HEK293 (cell line): Measurements from ENCODE around the gene PMFBP1.
"Not testable (repeated sequence)": the region's sequence is repeated elsewhere in the genome, so short reads cannot be mapped to it uniquely, and the experiment has no call there.

Experiments
- CTCF ChIA-PET: fragments of 350-600 bp; formaldehyde crosslinking; extraction: SDS; loops from one replicate; lab custom pipeline; 2021; ENCODE audit warnings: antibody characterized with exemption; lab: Yijun Ruan, JAX
- POLR2A ChIA-PET: fragments of 300-600 bp; formaldehyde crosslinking; extraction: SDS; loops from one replicate; lab custom pipeline; 2020; ENCODE audit warnings: antibody characterized with exemption, inconsistent platforms; lab: Yijun Ruan, JAX
- H3K27ac ChIP-seq: fragments of 200-500 bp; sonication (Bioruptor generic); 2 replicates; pipeline ENCODE4 v1.5.1; 2014; ENCODE audit warnings: low read depth, low read length, control low read depth, inconsistent platforms; ENCODE audit errors: extremely low read depth
- H3K36me3 ChIP-seq, 2 experiments: fragments of 200-500 bp in 1 of 2; sonication (Bioruptor generic) in 1 of 2; 1 replicate in 1 of 2; 2 replicates in 1 of 2; pipeline ENCODE4 v1.5.1; 2014 to 2017; ENCODE audit warnings: inconsistent platforms in 2 of 2, low read length in 2 of 2; ENCODE audit not compliant: control insufficient read depth in 2 of 2, insufficient read depth in 1 of 2
- H3K4me1 ChIP-seq: fragments of 200-500 bp; sonication (Bioruptor generic); 2 replicates; pipeline ENCODE4 v1.5.1; 2014; ENCODE audit warnings: mild to moderate bottlenecking, low read length, inconsistent platforms; ENCODE audit not compliant: control insufficient read depth, insufficient read depth
- H3K4me3 ChIP-seq: 2 replicates; pipeline ENCODE4 v1.5.1; 2011; ENCODE audit warnings: low read depth, mild to moderate bottlenecking, control low read depth, low read length, moderate library complexity
- H3K9me3 ChIP-seq: fragments of 200-500 bp; sonication (Bioruptor generic); 2 replicates; pipeline ENCODE4 v1.5.1; 2014; ENCODE audit warnings: low read depth, low read length, inconsistent platforms; ENCODE audit not compliant: control insufficient read depth, insufficient read depth
- EGR2 ChIP-seq: fragments of 450-650 bp; formaldehyde crosslinking; IDR thresholded peaks from 2 replicates; pipeline ENCODE4 v1.5.1; 2016; ENCODE audit warnings: low read depth, missing biosample characterization, missing genetic modification characterization
- KLF10 ChIP-seq: fragments of 450-650 bp; IDR thresholded peaks from 2 replicates; pipeline ENCODE4 v1.5.1; 2018; ENCODE audit warnings: missing biosample characterization, mild to moderate bottlenecking, missing genetic modification characterization
- SETDB1 ChIP-seq: IDR thresholded peaks from one replicate; pipeline ENCODE4 v1.6.1; 2017; ENCODE audit warnings: mild to moderate bottlenecking, low read length, moderate library complexity, mixed read lengths; ENCODE audit not compliant: insufficient read length
- WT1 ChIP-seq: fragments of 450-650 bp; formaldehyde crosslinking; IDR thresholded peaks from 2 replicates; pipeline ENCODE4 v1.5.1; 2016; ENCODE audit warnings: missing biosample characterization, missing genetic modification characterization
- ZBTB21 ChIP-seq: fragments of 450-650 bp; formaldehyde crosslinking; IDR thresholded peaks from 2 replicates; pipeline ENCODE4 v1.5.1; 2017; ENCODE audit warnings: missing biosample characterization, missing genetic modification characterization
- ZNF114 ChIP-seq: fragments of 450-650 bp; formaldehyde crosslinking; IDR thresholded peaks from 2 replicates; pipeline ENCODE4 v1.5.0; 2017; ENCODE audit warnings: missing biosample characterization, missing genetic modification characterization
- ZNF211 ChIP-seq: fragments of 450-650 bp; formaldehyde crosslinking; IDR thresholded peaks from 2 replicates; pipeline ENCODE4 v1.5.1; 2016; ENCODE audit warnings: low read depth, missing biosample characterization, missing genetic modification characterization
- ZNF302 ChIP-seq: fragments of 450-650 bp; formaldehyde crosslinking; IDR thresholded peaks from 2 replicates; pipeline ENCODE4 v1.5.1; 2016; ENCODE audit warnings: missing biosample characterization, missing genetic modification characterization, low read depth
- ZNF324 ChIP-seq: fragments of 450-650 bp; formaldehyde crosslinking; IDR thresholded peaks from 2 replicates; pipeline ENCODE4 v1.5.1; 2016; ENCODE audit warnings: missing biosample characterization, missing genetic modification characterization
- ZNF335 ChIP-seq: fragments of 450-650 bp; formaldehyde crosslinking; conservative IDR thresholded peaks from 2 replicates; pipeline ENCODE4 v1.5.1; 2016; ENCODE audit warnings: missing biosample characterization, missing genetic modification characterization
- ZNF433 ChIP-seq: fragments of 450-650 bp; formaldehyde crosslinking; IDR thresholded peaks from 2 replicates; pipeline ENCODE4 v1.5.1; 2016; ENCODE audit warnings: missing biosample characterization, missing genetic modification characterization, low read depth
- ZNF521 ChIP-seq: fragments of 450-650 bp; formaldehyde crosslinking; IDR thresholded peaks from 2 replicates; pipeline ENCODE4 v1.5.1; 2017; ENCODE audit warnings: missing biosample characterization, mild to moderate bottlenecking, missing genetic modification characterization
- ZNF548 ChIP-seq: fragments of 450-650 bp; formaldehyde crosslinking; IDR thresholded peaks from 2 replicates; pipeline ENCODE4 v1.5.1; 2016; ENCODE audit warnings: missing biosample characterization, missing genetic modification characterization
- ZNF560 ChIP-seq: fragments of 450-650 bp; formaldehyde crosslinking; IDR thresholded peaks from 2 replicates; pipeline ENCODE4 v1.5.1; 2017; ENCODE audit warnings: missing biosample characterization, missing genetic modification characterization, borderline replicate concordance
- ZNF585B ChIP-seq: fragments of 450-650 bp; formaldehyde crosslinking; IDR thresholded peaks from 2 replicates; pipeline ENCODE4 v1.5.1; 2016; ENCODE audit warnings: missing biosample characterization, missing genetic modification characterization
- ZNF837 ChIP-seq: fragments of 450-650 bp; formaldehyde crosslinking; IDR thresholded peaks from 2 replicates; pipeline ENCODE4 v1.5.1; 2016; ENCODE audit warnings: missing biosample characterization, missing genetic modification characterization
- ZNF843 ChIP-seq: fragments of 450-650 bp; formaldehyde crosslinking; IDR thresholded peaks from 2 replicates; pipeline ENCODE4 v1.5.1; 2016; ENCODE audit warnings: missing biosample characterization, missing genetic modification characterization
- ZSCAN30 ChIP-seq: fragments of 450-650 bp; IDR thresholded peaks from 2 replicates; pipeline ENCODE4 v1.5.1; 2018; ENCODE audit warnings: missing biosample characterization, mild to moderate bottlenecking, missing genetic modification characterization, moderate library complexity
- TF ChIP-seq, protein P1 (sequence below): fragments of 450-650 bp; formaldehyde crosslinking; IDR thresholded peaks from 2 replicates; pipeline ENCODE4 v1.5.1; 2016; ENCODE audit warnings: missing biosample characterization, missing genetic modification characterization
- TF ChIP-seq, protein P2 (sequence below): fragments of 450-650 bp; formaldehyde crosslinking; IDR thresholded peaks from 2 replicates; pipeline ENCODE4 v1.5.1; 2016; ENCODE audit warnings: missing biosample characterization, missing genetic modification characterization, borderline replicate concordance
- TF ChIP-seq, protein P3 (sequence below): fragments of 450-650 bp; formaldehyde crosslinking; IDR thresholded peaks from 2 replicates; pipeline ENCODE4 v1.5.1; 2017; ENCODE audit warnings: missing biosample characterization, missing genetic modification characterization

PMFBP1 gene

DNA sequence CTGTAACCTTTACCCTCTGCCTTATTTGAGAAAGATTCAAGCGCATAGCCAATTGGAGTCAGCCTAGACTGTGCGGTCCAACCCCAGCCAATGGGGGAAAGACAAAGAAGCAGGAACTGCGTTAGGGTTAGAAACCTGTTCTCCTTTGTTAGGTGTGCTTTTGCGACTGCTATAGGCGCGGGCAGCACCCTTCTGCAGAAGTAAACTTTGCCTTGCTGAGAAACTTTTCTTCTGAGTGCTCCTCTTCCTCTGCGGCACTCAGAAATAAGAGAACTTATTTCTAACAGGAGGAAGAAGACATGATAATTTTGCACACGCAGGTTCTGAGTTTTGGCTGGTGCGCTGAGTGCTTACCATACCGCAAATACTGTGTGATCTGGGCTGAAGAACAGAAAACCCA, 87.5 kb downstream of the PMFBP1 start:
- no peaks in the 10 kb centered on the region for H3K9me3 ChIP-seq
- ChIA-PET POLR2A (no interaction called here), CTCF (no interaction called here)
- peaks cover 9 to 50% of the 10 kb centered on the region in 2 experiments for H3K36me3 ChIP-seq
- no peak overlapping the region for H3K27ac ChIP-seq
- TF ChIP-seq ZNF560 (tag by site-specific recombination) (no peak), ZNF324 (tag by site-specific recombination) (no peak), SETDB1 (peak; percentile 55), ZNF843 (tag by site-specific recombination) (no peak), ZNF211 (tag by site-specific recombination) (no peak), ZNF302 (no peak)
- no peak overlapping the region for H3K4me3 ChIP-seq
- no peaks in the 10 kb centered on the region for H3K4me1 ChIP-seq

DNA sequence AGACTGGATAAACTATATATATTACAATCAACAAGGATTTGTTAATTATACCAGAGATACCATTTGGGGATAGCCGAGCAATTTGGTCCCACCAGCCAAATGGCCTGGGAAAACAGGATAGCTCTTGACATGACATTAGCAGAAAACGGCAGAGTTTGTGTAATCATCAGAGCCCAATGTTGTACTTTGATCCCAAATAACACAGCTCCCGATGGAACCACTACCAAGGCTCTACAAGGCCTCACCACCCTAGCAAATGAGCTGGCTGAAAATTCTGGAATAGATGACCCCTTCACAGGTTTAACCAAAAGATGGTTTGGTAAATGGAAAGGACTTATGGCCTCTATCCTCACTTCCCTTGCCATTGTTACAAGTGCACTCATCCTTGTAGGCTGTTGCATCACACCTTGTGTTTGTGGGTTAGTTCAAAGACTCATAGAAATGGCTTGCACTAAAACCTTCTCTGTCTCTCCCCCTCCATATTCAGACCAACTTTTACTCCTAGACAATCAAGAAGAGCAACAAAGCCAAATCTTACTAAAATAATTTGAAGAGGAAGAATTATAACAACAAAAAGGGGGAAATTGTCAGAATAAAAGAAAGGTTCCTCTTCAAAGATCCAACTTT, 88.1 kb downstream of the PMFBP1 start:
- Histone ChIP-seq H3K36me3 (peaks cover 9 to 44% of the 10 kb centered on the region in 2 experiments), H3K27ac (no peak overlapping the region), H3K9me3 (no peaks in the 10 kb centered on the region), H3K4me3 (no peak overlapping the region), H3K4me1 (no peaks in the 10 kb centered on the region)
- TF ChIP-seq, protein P1, sequence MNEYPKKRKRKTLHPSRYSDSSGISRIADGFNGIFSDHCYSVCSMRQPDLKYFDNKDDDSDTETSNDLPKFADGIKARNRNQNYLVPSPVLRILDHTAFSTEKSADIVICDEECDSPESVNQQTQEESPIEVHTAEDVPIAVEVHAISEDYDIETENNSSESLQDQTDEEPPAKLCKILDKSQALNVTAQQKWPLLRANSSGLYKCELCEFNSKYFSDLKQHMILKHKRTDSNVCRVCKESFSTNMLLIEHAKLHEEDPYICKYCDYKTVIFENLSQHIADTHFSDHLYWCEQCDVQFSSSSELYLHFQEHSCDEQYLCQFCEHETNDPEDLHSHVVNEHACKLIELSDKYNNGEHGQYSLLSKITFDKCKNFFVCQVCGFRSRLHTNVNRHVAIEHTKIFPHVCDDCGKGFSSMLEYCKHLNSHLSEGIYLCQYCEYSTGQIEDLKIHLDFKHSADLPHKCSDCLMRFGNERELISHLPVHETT (tag by site-specific recombination): no peak
- TF ChIP-seq ZNF585B (tag by site-specific recombination) (no peak), KLF10 (tag by site-specific recombination) (no peak), ZNF548 (tag by site-specific recombination) (no peak), ZNF837 (tag by site-specific recombination) (no peak), ZNF335 (tag by site-specific recombination) (no peak), ZNF521 (tag by site-specific recombination) (no peak), ZNF433 (tag by site-specific recombination) (no peak), WT1 (no peak), ZSCAN30 (no peak), EGR2 (no peak), ZNF114 (tag by site-specific recombination) (no peak), ZBTB21 (tag by site-specific recombination) (no peak)
- TF ChIP-seq, protein P2, sequence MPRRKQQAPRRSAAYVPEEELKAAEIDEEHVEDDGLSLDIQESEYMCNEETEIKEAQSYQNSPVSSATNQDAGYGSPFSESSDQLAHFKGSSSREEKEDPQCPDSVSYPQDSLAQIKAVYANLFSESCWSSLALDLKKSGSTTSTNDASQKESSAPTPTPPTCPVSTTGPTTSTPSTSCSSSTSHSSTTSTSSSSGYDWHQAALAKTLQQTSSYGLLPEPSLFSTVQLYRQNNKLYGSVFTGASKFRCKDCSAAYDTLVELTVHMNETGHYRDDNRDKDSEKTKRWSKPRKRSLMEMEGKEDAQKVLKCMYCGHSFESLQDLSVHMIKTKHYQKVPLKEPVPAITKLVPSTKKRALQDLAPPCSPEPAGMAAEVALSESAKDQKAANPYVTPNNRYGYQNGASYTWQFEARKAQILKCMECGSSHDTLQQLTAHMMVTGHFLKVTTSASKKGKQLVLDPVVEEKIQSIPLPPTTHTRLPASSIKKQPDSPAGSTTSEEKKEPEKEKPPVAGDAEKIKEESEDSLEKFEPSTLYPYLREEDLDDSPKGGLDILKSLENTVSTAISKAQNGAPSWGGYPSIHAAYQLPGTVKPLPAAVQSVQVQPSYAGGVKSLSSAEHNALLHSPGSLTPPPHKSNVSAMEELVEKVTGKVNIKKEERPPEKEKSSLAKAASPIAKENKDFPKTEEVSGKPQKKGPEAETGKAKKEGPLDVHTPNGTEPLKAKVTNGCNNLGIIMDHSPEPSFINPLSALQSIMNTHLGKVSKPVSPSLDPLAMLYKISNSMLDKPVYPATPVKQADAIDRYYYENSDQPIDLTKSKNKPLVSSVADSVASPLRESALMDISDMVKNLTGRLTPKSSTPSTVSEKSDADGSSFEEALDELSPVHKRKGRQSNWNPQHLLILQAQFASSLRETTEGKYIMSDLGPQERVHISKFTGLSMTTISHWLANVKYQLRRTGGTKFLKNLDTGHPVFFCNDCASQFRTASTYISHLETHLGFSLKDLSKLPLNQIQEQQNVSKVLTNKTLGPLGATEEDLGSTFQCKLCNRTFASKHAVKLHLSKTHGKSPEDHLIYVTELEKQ: no peak
- TF ChIP-seq, protein P3, sequence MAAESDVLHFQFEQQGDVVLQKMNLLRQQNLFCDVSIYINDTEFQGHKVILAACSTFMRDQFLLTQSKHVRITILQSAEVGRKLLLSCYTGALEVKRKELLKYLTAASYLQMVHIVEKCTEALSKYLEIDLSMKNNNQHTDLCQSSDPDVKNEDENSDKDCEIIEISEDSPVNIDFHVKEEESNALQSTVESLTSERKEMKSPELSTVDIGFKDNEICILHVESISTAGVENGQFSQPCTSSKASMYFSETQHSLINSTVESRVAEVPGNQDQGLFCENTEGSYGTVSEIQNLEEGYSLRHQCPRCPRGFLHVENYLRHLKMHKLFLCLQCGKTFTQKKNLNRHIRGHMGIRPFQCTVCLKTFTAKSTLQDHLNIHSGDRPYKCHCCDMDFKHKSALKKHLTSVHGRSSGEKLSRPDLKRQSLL: no peak
- ChIA-PET CTCF (interaction anchor here (1.1 kb wide), 1 partner anchor 11 kb away, joined by 3 read pairs; no protein-coding TSS in a partner anchor), POLR2A (interaction anchor here (1.7 kb wide), 1 partner anchor 10 kb away, joined by 4 read pairs; the partner anchor contains the start of genes DHX38 and TXNL4B)

DNA sequence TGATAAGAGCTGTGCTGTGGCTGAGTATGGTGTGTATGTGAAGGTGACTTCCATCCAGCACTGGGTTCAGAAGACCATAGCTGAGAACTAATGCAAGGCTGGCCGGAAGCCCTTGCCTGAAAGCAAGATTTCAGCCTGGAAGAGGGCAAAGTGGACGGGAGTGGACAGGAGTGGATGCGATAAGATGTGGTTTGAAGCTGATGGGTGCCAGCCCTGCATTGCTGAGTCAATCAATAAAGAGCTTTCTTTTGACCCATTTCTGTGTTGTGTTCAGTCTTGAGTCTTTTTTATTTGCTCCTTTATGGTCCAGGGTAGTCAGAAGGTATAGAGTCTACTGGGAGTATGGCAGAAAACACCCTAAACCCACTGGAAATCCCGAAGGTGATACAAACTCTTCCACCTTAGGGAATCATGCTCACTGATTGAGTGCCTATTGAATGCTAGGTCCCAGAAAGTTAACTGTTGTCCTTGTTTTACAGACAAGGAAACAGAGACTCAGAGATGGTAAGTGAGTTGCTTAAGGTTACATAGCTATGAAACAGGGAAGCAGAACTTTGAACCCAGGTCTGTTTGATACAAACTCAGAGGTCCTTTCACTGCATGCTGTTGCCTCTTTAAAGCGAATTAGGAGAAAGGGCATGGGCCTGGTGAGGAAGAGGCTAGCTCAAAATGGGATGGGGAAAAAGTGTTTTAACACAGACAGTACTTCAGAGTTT, 94.8 kb downstream of the PMFBP1 start:
- H3K4me3 ChIP-seq, H3K27ac ChIP-seq, H3K36me3 ChIP-seq, POLR2A ChIA-PET, H3K9me3 ChIP-seq, H3K4me1 ChIP-seq: not testable (repeated sequence)
- CTCF ChIA-PET: interaction anchor here (1.1 kb wide), 1 partner anchor 10 kb away, joined by 4 read pairs; no protein-coding TSS in a partner anchor

DNA sequence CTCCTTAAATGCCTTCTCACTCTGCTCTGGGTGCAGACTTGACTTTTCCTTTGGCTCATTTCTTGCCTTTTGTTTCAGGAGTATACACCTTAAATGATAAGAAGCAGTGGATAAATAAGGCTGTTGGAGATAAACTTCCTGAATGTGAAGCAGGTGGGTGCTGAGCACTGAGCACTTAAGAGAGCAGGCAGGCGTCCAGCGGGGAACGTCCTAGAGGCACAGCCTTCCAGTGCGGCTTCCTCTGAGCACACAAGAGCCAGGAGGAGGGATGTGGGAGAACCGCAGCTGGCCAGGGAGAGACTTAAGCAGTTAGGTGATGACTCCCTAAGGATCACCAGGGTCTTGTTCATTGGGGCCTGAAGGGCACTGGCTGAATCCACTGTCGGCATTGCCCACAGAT, 96.9 kb downstream of the PMFBP1 start:
- H3K9me3 ChIP-seq, H3K36me3 ChIP-seq, H3K27ac ChIP-seq, POLR2A ChIA-PET, H3K4me1 ChIP-seq, H3K4me3 ChIP-seq: not testable (repeated sequence)
- CTCF ChIA-PET: interaction anchor here (1.2 kb wide), 1 partner anchor 8 kb away, joined by 9 read pairs; no protein-coding TSS in a partner anchor
